GM19023 (cell line): ENCODE measurements around the gene PCED1B.
"Not testable (repeated sequence)": the region's sequence is repeated elsewhere in the genome, so short reads cannot be mapped to it uniquely, and the experiment has no call there.

Experiments
- ATAC-seq: cut with Tn5 transposase; IDR thresholded peaks from one replicate; pipeline ENCODE4 v1.9.1; 2021; ENCODE audit warnings: mild to moderate bottlenecking, moderate library complexity; ENCODE audit not compliant: unreplicated experiment

PCED1B gene

DNA sequence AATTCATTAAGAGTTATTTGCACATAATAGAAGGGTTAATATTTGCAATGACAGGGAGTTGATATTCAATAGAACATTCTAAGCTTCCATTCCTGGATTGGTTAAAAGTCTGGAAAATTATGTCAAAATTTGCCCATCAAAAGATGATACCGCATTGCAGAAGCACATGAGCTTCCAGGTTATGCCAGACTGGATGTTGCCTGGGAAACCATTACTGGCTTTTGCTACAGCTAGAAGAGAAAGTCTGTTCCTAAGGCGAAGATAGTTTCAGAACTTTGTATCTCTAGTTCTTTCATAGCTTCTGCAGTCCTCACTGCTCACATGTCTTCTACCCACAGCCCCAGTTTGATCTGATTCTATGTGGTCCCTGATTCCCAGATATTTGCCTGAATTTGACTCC, 122.8 kb downstream of the PCED1B start:
- no peak for ATAC-seq

- ATAC-seq = no peak
Observed at GRCh38 chr12:47205532-47206449, 126.4 kb downstream of the PCED1B start.

GRCh38 chr12:47206450-47207339, 127.3 kb downstream of the PCED1B start:
- ATAC-seq = no peak

DNA sequence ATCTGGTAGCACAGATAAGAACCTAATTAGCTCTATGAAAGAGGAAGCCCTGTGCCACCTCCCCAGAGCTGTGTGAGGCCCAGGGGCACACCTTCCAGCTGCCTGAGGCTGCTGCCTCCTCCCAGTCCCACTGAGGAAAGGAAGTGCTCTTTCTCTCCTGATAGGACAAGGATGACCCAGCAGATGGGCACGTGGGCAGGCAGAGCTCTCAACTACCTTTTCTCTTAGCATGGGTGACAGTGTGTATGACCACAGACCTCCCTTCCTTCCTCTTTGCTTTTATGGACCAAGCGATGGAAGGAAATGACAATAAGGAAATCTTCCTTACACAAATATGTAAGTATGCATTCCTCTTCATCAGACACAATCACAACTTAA, 127.9 kb downstream of the PCED1B start:
- peak; percentile 58 for ATAC-seq

- ATAC-seq = peak; percentile 74
Observed at GRCh38 chr12:47207829-47208248, 128.4 kb downstream of the PCED1B start.

DNA sequence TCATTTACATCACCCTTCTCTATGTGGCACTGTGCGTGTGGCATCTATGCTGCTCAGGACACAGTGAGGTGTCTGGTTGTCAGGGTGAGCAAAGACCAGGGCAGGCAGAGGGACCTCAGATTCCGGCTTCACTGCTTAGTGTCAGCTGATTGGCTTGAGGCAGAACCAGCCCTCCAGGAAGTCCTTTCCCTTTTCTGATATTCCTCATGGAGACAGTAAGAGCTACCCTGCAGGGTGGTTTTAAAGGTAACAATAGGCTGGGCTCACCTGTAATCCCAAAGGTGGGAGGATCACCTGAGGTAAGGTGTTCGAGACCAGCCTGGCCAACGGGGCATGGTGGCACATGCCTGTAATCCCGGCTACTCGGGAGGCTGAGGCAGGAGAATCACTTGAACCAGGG, 129.6 kb downstream of the PCED1B start:
- ATAC-seq = no peak

GRCh38 chr12:47210776-47211175, 131.4 kb downstream of the PCED1B start:
- ATAC-seq = no peak

DNA sequence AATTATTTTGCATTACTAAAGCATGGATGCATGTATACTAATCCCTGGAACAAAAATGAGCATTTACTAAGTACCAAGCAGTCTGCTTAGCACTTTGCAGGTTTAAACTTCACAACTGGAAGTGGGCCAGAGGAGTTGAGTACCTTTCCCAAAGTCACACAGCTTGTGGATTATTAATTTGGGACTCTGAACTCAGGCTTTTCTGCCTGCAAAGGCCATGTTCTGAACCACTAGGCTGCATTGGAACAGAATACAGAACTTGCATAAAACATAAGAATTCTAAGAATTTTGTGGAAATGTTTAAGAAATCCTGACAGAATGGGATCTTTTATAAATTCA, 133.2 kb downstream of the PCED1B start:
- ATAC-seq = no peak

DNA sequence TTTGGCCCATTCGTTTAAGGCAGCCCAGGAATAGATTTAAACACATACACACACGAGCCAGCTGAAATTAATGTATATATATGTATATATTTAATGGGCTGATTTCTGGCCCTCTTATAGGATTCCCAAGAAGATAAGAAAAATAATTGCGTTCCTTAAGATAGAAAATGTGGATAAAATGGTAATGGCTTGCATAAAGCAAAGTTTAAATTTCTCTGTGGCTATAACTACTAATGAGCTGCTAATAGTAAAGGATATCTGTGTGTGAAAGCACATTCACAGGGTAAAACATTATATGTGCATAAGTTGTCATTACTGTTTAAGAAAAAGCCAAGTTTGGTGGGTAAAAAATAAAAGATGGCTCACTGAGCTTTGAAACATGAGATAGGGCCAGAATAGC, 134.0 kb downstream of the PCED1B start:
- ATAC-seq = no peak

DNA sequence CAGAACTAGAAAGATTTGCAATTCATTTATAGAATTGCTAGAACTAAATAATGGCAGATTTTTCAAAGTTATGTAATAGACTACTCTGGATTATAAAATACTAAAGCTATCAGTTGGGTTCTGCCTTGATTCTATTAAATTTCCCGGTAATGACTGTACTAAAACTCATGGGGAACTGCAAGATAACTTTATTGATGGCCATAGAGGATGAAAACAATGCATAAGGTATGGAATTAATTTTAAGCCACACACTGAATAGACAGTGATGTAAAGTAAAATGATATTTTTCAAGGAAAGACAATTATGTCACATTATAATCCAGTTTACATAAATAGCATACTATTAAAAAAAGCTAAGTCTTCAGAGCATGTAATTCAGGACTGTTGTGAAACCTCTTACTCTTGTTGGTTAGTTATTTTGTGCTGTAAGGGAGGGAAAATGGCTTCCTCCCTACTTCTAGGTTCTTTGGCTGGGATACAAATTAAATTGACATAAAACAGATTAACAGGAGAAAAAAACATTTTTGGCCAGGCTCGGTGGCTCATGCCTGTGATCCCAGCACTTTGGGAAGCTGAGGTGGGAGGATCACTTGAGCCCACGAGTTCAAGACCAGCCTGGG, 134.7 kb downstream of the PCED1B start:
- ATAC-seq = no peak

GRCh38 chr12:47214771-47215170, 135.3 kb downstream of the PCED1B start:
- ATAC-seq = no peak

DNA sequence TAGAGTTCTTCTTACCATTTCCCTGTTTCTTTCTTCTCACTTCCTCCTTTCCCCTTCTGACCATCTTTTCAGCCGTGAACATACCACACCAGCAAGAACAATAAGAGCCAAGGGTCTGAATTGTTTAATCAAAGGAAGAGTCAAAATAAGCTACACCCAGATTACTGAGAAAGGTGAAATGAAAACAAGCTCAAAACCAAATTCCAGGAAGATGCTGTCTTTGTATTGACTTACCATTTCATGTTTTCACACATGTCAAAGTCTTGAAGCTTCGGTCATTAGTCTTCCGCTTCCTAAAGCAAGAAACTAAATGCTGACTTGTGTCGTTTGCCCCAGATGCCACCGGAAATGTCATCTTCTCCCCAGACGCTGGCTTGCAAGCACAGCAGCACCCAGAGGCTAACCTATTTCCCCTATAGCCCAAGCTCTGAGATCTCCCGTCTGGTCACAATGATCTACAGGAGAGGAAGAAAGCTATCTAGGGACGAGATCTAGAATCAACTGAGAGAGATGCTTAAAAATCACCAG, 136.8 kb downstream of the PCED1B start:
- ATAC-seq = peak; percentile 55

GRCh38 chr12:47217595-47217869, 138.1 kb downstream of the PCED1B start:
- not testable (repeated sequence) for ATAC-seq

- peak; percentile 44 for ATAC-seq
Observed at GRCh38 chr12:47218191-47218654, 138.8 kb downstream of the PCED1B start.

DNA sequence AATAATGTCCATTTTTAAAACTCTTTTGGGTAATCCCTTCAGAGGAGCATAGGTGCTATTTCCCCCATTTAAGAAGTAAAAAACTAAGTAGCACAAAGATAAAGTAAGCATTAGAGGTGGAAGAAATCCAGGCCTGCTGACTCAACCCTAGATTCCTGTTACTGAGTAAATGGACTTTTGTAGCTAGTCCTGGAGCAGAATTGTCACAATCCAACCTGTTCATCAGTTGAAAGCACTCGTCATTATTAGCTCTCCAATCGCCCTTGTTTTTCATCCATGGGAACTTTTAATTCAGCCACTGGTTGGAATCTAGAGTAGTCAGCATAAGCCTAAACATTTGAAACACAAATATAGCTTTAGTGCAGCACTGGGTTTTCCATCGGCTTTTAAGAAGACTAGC, 139.8 kb downstream of the PCED1B start:
- no peak for ATAC-seq

GRCh38 chr12:47221256-47222023, 142.0 kb downstream of the PCED1B start:
- ATAC-seq = no peak

- ATAC-seq = no peak
Observed at GRCh38 chr12:47222520-47223030, 143.2 kb downstream of the PCED1B start.

GRCh38 chr12:47223031-47223847, 143.8 kb downstream of the PCED1B start:
- no peak for ATAC-seq

GRCh38 chr12:47223848-47224213, 144.4 kb downstream of the PCED1B start:
- no peak for ATAC-seq
